Cardiac muscle cell (in vitro differentiated cells and primary cell): ENCODE results near the gene CAB39L. TPM values are rescaled to one million over a fixed set of nuclear protein-coding genes. Genes with fewer than 3 reads are reported as not detected.

Source experiments
- DNase-seq, 2 donors: peaks; one replicate each; pipeline versions ENCODE4 v3.0.0 to v3.0.0-alpha.2; 2010 to 2017; ENCODE audit warnings: low read depth in 1 of 2, low spot score in 1 of 2
- H3K27ac ChIP-seq: fragments of 200-600 bp; sonication (generic); 2 replicates; pipeline ENCODE4 v1.5.1; 2016
- H3K27me3 ChIP-seq: fragments of 200-600 bp; sonication (generic); 2 replicates; pipeline ENCODE4 v1.6.0; 2016; ENCODE audit warnings: control low read depth
- H3K36me3 ChIP-seq: fragments of 200-600 bp; sonication (generic); 2 replicates; pipeline ENCODE4 v1.5.1; 2016; ENCODE audit warnings: control low read depth
- H3K4me1 ChIP-seq: fragments of 200-600 bp; sonication (generic); 2 replicates; pipeline ENCODE4 v1.8.1; 2017; ENCODE audit warnings: low read depth, mild to moderate bottlenecking, mixed run types
- H3K4me3 ChIP-seq: fragments of 200-600 bp; sonication (generic); 2 replicates; pipeline ENCODE4 v1.5.1; 2016; ENCODE audit warnings: mild to moderate bottlenecking
- H3K9me3 ChIP-seq: fragments of 200-600 bp; sonication (generic); 2 replicates; pipeline ENCODE4 v1.5.1; 2017; ENCODE audit warnings: low read depth, mild to moderate bottlenecking, control low read depth
- CTCF ChIP-seq: IDR thresholded peaks from 2 replicates; pipeline ENCODE4 v1.5.1; 2012; ENCODE audit warnings: low read depth, mild to moderate bottlenecking, low read length
- polyA plus RNA-seq: library from polyadenylated mRNA; unstranded; fragments of >200 nt; fragmentation: Nextera tagmentation; extraction: Ambion mirVana; gene quantifications from 2 replicates; pipeline ENCODE4 v1.2.1, GENCODE V29; 2016
- total RNA-seq: library from RNA; depleted of rRNA; stranded (reverse); fragments of >200 nt; gene quantifications from 2 replicates; pipeline ENCODE4 v1.2.3, GENCODE V29; 2016

CAB39L gene
- total and polyA plus RNA-seq, 2 experiments from 2014 or later: 22.3 to 25.5 TPM

GRCh38 chr13:49400755-49401659, 42.9 kb downstream of the CAB39L start:
- Histone ChIP-seq H3K9me3 (no peaks in the 10 kb centered on the region), H3K36me3 (no peaks in the 10 kb centered on the region), H3K4me3 (peak overlapping the region; percentile 40), H3K4me1 (peaks cover 22% of the 10 kb centered on the region), H3K27me3 (no peaks in the 10 kb centered on the region), H3K27ac (peak overlapping the region; percentile 97)
- no peak for TF ChIP-seq CTCF
- peak; percentile 74 to 97 for DNase-seq

DNA sequence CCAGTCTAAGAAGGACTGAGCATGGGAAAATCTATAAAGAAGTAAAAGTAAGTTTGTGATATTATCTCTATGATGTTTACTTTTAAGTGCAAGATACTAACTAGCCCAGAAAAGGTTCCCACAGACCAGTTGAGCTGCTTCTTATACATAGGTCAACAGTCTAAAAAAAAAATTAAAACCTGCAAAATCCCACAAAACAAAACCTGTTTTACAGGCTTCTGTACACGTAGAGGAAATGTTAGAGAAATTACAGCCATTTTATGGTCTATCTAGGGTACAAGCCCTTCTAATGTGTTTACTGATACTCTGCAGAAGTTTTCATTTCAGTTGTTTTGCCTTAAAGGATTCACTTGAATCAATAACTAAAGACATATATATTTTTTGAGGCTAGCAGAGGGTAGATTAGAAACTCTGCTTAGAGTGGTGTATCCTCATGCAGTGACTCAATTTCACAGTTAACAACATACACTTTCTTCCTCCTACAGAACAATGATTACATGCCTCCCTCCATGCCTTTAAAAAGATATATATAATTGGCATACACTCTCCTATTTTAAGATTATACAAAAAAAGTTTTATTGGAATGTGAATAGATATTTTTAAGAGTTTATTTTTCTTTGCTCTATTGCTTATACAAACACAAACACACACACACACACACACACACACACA, 43.9 kb downstream of the CAB39L start:
- Histone ChIP-seq H3K36me3 (no peaks in the 10 kb centered on the region), H3K27me3 (no peaks in the 10 kb centered on the region), H3K27ac (peak overlapping the region; percentile 97), H3K4me3 (peak overlapping the region; percentile 40), H3K4me1 (peaks cover 22% of the 10 kb centered on the region), H3K9me3 (no peaks in the 10 kb centered on the region)
- DNase-seq: no peak
- TF ChIP-seq CTCF: no peak

GRCh38 chr13:49395878-49396380, 47.9 kb downstream of the CAB39L start:
- no peak overlapping the region for H3K27ac ChIP-seq
- H3K4me1 ChIP-seq: peaks cover 13% of the 10 kb centered on the region
- H3K4me3 ChIP-seq: no peak overlapping the region
- no peaks in the 10 kb centered on the region for H3K9me3 ChIP-seq
- no peaks in the 10 kb centered on the region for H3K27me3 ChIP-seq
- H3K36me3 ChIP-seq: no peaks in the 10 kb centered on the region
- TF ChIP-seq CTCF: no peak
- DNase-seq: no peak

- TF ChIP-seq CTCF: no peak
- H3K9me3 ChIP-seq: no peaks in the 10 kb centered on the region
- H3K36me3 ChIP-seq: no peaks in the 10 kb centered on the region
Measured at GRCh38 chr13:49395451-49395865, 48.4 kb downstream of the CAB39L start.

GRCh38 chr13:49388091-49388635, 55.7 kb downstream of the CAB39L start:
- H3K4me3 ChIP-seq: no peak overlapping the region
- no peaks in the 10 kb centered on the region for H3K27me3 ChIP-seq
- TF ChIP-seq CTCF: no peak
- no peak overlapping the region for H3K27ac ChIP-seq
- H3K36me3 ChIP-seq: no peaks in the 10 kb centered on the region
- no peaks in the 10 kb centered on the region for H3K9me3 ChIP-seq
- peaks cover 9% of the 10 kb centered on the region for H3K4me1 ChIP-seq
- no peak for DNase-seq

More at GRCh38 chr13:49395451-49395865, 48.4 kb downstream of the CAB39L start:
- H3K27me3 ChIP-seq: no peaks in the 10 kb centered on the region
- H3K4me3 ChIP-seq: no peak overlapping the region
- peaks cover 13% of the 10 kb centered on the region for H3K4me1 ChIP-seq
- no peak for DNase-seq
- H3K27ac ChIP-seq: no peak overlapping the region
